Uterus (tissue), 2 donors: ENCODE data around the gene PRKAR1B.

Source experiments
- CTCF ChIP-seq, 4 experiments: fragments of 200-600 bp in 2 of 4; fragments of 450-650 bp in 2 of 4; sonication (generic) in 2 of 4; IDR thresholded peaks; one replicate each; pipeline ENCODE4 v1.5.1; 2016 to 2019; ENCODE audit warnings: antibody characterized with exemption in 4 of 4, mild to moderate bottlenecking in 2 of 4, moderate library complexity in 1 of 4
- POLR2A ChIP-seq, 2 donors: fragments of 450-650 bp; IDR thresholded peaks; one replicate each; pipeline ENCODE4 v1.6.1; 2016; ENCODE audit warnings: antibody characterized with exemption in 2 of 2, mild to moderate bottlenecking in 1 of 2, moderate library complexity in 1 of 2

- TF ChIP-seq POLR2A (IDR thresholded peaks at IDR 0.05) (no peak), CTCF (IDR thresholded peaks at IDR 0.05) (no peak)
Measured at GRCh38 chr7:586494-586893, 140.6 kb downstream of the PRKAR1B start.
